Uterus (tissue), 2 donors: ENCODE data around the gene ST3GAL5.

ENCODE experiments used
- POLR2A ChIP-seq, 2 donors: fragments of 450-650 bp; IDR thresholded peaks; one replicate each; pipeline ENCODE4 v1.6.1; 2016; ENCODE audit warnings: antibody characterized with exemption in 2 of 2, mild to moderate bottlenecking in 1 of 2, moderate library complexity in 1 of 2
- TF ChIP-seq, protein P1 (sequence below), 4 experiments: fragments of 200-600 bp in 2 of 4; fragments of 450-650 bp in 2 of 4; sonication (generic) in 2 of 4; IDR thresholded peaks; one replicate each; pipeline ENCODE4 v1.5.1; 2016 to 2019; ENCODE audit warnings: antibody characterized with exemption in 4 of 4, mild to moderate bottlenecking in 2 of 4, moderate library complexity in 1 of 4

DNA sequence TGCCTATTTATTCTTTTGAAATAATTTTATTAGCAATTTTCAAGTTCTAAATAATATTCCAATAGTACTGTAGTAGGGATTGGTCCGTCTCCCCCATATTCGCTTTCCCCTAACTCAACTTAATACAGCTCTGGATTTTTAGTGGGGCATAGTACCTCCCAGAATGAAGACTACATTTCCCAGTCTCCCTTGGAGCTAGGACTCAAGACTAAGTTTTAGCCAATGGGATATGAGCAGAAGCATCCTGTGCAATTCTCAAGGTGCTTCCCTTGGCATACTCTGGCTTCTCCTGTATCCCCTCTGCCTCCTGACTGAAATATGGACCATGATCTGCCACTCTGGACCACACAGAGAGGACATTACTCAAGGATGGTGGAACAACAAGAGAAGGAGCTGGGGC lies 24.1 kb downstream of the ST3GAL5 start:
- no peak for TF ChIP-seq POLR2A (IDR thresholded peaks at IDR 0.05)
- TF ChIP-seq, protein P1, sequence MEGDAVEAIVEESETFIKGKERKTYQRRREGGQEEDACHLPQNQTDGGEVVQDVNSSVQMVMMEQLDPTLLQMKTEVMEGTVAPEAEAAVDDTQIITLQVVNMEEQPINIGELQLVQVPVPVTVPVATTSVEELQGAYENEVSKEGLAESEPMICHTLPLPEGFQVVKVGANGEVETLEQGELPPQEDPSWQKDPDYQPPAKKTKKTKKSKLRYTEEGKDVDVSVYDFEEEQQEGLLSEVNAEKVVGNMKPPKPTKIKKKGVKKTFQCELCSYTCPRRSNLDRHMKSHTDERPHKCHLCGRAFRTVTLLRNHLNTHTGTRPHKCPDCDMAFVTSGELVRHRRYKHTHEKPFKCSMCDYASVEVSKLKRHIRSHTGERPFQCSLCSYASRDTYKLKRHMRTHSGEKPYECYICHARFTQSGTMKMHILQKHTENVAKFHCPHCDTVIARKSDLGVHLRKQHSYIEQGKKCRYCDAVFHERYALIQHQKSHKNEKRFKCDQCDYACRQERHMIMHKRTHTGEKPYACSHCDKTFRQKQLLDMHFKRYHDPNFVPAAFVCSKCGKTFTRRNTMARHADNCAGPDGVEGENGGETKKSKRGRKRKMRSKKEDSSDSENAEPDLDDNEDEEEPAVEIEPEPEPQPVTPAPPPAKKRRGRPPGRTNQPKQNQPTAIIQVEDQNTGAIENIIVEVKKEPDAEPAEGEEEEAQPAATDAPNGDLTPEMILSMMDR (IDR thresholded peaks at IDR 0.05), result no peak
